GM23338 (cell line): ENCODE results near the gene MEGF11.

Experiments
- CREB1 ChIP-seq: fragments of 250-450 bp; sonication (Bioruptor Pico); IDR thresholded peaks from 2 replicates; pipeline ENCODE4 v1.5.0; 2020; ENCODE audit warnings: low read depth, mild to moderate bottlenecking, moderate library complexity
- EZH2 ChIP-seq: fragments of 200-600 bp; sonication (generic); IDR thresholded peaks from one replicate; pipeline ENCODE4 v1.8.0; 2017; ENCODE audit warnings: antibody characterized with exemption, mild to moderate bottlenecking, low read depth; ENCODE audit not compliant: unreplicated experiment
- EZH2phosphoT487 ChIP-seq: fragments of 200-600 bp; sonication (generic); IDR thresholded peaks from one replicate; pipeline ENCODE4 v1.8.1; 2018; ENCODE audit warnings: antibody characterized with exemption; ENCODE audit not compliant: unreplicated experiment
- POLR2AphosphoS5 ChIP-seq: IDR thresholded peaks from 2 replicates; pipeline ENCODE4 v1.6.1; 2016; ENCODE audit warnings: antibody characterized with exemption, low read depth
- STAT1 ChIP-seq: IDR thresholded peaks from one replicate; pipeline ENCODE4 v1.6.1; 2016; ENCODE audit warnings: antibody characterized with exemption; ENCODE audit not compliant: unreplicated experiment
- ZNF114 ChIP-seq: fragments of 250-450 bp; sonication (Bioruptor Pico); IDR thresholded peaks from 2 replicates; pipeline ENCODE4 v1.5.0; 2020; ENCODE audit warnings: mild to moderate bottlenecking, moderate library complexity
- ZNF331 ChIP-seq: fragments of 250-450 bp; sonication (Bioruptor Pico); IDR thresholded peaks from 2 replicates; pipeline ENCODE4 v1.5.0; 2020; ENCODE audit warnings: low read depth, mild to moderate bottlenecking, moderate library complexity
- TF ChIP-seq, protein P1 (sequence below), 2 experiments: fragments of 200-600 bp in 1 of 2; sonication (generic) in 1 of 2; conservative IDR thresholded peaks; 2 replicates each; pipeline versions ENCODE4 v1.5.1 to v1.6.1; 2016 to 2017; ENCODE audit warnings: antibody characterized with exemption in 2 of 2, low read depth in 2 of 2, mild to moderate bottlenecking in 2 of 2, moderate library complexity in 1 of 2
- TF ChIP-seq, protein P2 (sequence below): IDR thresholded peaks from one replicate; pipeline ENCODE4 v1.6.1; 2018; ENCODE audit warnings: antibody characterized with exemption; ENCODE audit not compliant: unreplicated experiment

DNA sequence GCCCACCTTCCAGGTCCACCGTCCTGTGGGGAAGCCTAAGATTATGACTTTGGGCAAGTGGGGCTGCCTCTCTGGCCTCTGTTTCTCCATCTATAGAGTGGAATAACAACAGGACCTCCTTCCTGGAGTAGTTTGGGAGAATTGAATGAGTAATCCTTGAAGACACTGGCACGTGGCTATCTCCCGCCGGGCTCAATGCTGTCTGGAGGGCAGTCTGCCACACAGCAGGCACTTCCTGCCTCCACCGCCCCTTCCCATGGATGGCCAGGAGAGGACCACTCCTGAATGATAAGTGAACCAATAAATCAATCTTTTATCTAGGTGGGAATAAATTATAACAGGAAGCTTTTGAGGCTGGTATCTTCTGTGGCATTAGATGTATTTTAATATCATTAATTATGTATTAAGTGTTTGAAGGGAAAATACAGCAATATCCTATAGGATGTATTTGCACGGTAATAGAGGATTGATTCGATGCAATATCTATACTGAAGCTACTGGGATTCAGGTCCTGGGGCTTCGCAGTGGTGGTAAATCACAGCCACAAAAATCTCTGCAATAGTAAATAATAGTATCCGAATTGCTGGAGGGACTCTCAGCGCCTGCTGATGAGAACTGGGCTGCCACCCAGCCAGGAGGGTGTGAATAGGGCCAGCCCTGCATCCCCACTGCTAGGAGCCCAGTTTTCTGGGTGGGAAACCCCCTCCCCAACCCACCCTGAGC, 15.9 kb downstream of the MEGF11 start:
- TF ChIP-seq EZH2 (no peak), EZH2phosphoT487 (no peak), POLR2AphosphoS5 (no peak), ZNF331 (no peak), CREB1 (CRISPR knock-in tag) (no peak), STAT1 (no peak), ZNF114 (CRISPR knock-in tag) (no peak)
- TF ChIP-seq, protein P1, sequence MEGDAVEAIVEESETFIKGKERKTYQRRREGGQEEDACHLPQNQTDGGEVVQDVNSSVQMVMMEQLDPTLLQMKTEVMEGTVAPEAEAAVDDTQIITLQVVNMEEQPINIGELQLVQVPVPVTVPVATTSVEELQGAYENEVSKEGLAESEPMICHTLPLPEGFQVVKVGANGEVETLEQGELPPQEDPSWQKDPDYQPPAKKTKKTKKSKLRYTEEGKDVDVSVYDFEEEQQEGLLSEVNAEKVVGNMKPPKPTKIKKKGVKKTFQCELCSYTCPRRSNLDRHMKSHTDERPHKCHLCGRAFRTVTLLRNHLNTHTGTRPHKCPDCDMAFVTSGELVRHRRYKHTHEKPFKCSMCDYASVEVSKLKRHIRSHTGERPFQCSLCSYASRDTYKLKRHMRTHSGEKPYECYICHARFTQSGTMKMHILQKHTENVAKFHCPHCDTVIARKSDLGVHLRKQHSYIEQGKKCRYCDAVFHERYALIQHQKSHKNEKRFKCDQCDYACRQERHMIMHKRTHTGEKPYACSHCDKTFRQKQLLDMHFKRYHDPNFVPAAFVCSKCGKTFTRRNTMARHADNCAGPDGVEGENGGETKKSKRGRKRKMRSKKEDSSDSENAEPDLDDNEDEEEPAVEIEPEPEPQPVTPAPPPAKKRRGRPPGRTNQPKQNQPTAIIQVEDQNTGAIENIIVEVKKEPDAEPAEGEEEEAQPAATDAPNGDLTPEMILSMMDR (conservative IDR thresholded peaks at IDR 0.05; ENCODE audit: low read depth in 2 of 2) = no peak
- TF ChIP-seq, protein P2, sequence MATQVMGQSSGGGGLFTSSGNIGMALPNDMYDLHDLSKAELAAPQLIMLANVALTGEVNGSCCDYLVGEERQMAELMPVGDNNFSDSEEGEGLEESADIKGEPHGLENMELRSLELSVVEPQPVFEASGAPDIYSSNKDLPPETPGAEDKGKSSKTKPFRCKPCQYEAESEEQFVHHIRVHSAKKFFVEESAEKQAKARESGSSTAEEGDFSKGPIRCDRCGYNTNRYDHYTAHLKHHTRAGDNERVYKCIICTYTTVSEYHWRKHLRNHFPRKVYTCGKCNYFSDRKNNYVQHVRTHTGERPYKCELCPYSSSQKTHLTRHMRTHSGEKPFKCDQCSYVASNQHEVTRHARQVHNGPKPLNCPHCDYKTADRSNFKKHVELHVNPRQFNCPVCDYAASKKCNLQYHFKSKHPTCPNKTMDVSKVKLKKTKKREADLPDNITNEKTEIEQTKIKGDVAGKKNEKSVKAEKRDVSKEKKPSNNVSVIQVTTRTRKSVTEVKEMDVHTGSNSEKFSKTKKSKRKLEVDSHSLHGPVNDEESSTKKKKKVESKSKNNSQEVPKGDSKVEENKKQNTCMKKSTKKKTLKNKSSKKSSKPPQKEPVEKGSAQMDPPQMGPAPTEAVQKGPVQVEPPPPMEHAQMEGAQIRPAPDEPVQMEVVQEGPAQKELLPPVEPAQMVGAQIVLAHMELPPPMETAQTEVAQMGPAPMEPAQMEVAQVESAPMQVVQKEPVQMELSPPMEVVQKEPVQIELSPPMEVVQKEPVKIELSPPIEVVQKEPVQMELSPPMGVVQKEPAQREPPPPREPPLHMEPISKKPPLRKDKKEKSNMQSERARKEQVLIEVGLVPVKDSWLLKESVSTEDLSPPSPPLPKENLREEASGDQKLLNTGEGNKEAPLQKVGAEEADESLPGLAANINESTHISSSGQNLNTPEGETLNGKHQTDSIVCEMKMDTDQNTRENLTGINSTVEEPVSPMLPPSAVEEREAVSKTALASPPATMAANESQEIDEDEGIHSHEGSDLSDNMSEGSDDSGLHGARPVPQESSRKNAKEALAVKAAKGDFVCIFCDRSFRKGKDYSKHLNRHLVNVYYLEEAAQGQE = no peak
